Measurements from ENCODE around the gene DZIP1L. TPM values are rescaled to one million over a fixed set of nuclear protein-coding genes. Genes with fewer than 3 reads are reported as not detected.

DZIP1L gene
- total RNA-seq, 1 donor from 2014 or later, result 19.0 TPM

GRCh38 chr3:138132239-138132638 lies 16.8 kb upstream of the DZIP1L start, which contains the start of gene A4GNT:
Gene A4GNT (minus strand): TSS chr3:138132390. CDS start chr3:138131256, 1,134 bp downstream.
- Histone ChIP-seq H2AFZ (ENCODE audit: low read depth, low read length) (no peak within 1 kb of the TSS), H4K20me1 (ENCODE audit: insufficient read depth, low read length) (no peaks in the 10 kb centered on the region), H3K4me3 (ENCODE audit: insufficient read depth, low read depth, low read length) (no peak within 1 kb of the TSS), H3K79me2 (ENCODE audit: insufficient read depth, low read length) (no peaks in the 10 kb centered on the region), H3K9ac (ENCODE audit: low read length) (no peak within 1 kb of the TSS), H3K27me3 (ENCODE audit: insufficient read depth, low read length) (peaks cover 3% of the 10 kb centered on the region), H3K36me3 (ENCODE audit: insufficient read depth, low read length) (no peaks in the 10 kb centered on the region), H3K9me3 (ENCODE audit: insufficient read depth, low read depth, low read length) (no peaks in the 10 kb centered on the region), H3K4me2 (ENCODE audit: low read length) (no peak within 1 kb of the TSS), H3K4me1 (ENCODE audit: insufficient read depth, low read length) (no peaks in the 10 kb centered on the region), H3K27ac (ENCODE audit: low read depth, low read length) (no peak within 1 kb of the TSS)
- no peak within 1 kb of the TSS for H3K27ac Mint-ChIP-seq (ENCODE audit: unreplicated experiment)
- no peak for TF ChIP-seq EZH2 (IDR thresholded peaks at IDR 0.05; ENCODE audit: insufficient read depth, low read length)
- no peak for DNase-seq (ENCODE audit: low read depth)
- no peaks in the 10 kb centered on the region for H3K4me1 Mint-ChIP-seq (ENCODE audit: low read depth, unreplicated experiment)
- H3K9me3 Mint-ChIP-seq (ENCODE audit: unreplicated experiment), result peaks cover 3% of the 10 kb centered on the region
- H3K36me3 Mint-ChIP-seq (ENCODE audit: low read depth, unreplicated experiment), result no peaks in the 10 kb centered on the region
- no peak for FAIRE-seq
- no peak within 1 kb of the TSS for H3K4me3 Mint-ChIP-seq (ENCODE audit: unreplicated experiment)
- H3K27me3 Mint-ChIP-seq (ENCODE audit: low read depth, unreplicated experiment), result peaks cover 3% of the 10 kb centered on the region

GRCh38 chr3:138127636-138128365 lies 12.4 kb upstream of the DZIP1L start:
- Histone ChIP-seq H3K79me2 (ENCODE audit: insufficient read depth, low read length) (no peaks in the 10 kb centered on the region), H3K4me1 (ENCODE audit: insufficient read depth, low read length) (peaks cover 12% of the 10 kb centered on the region), H3K9me3 (ENCODE audit: insufficient read depth, low read depth, low read length) (peaks cover 8% of the 10 kb centered on the region), H4K20me1 (ENCODE audit: insufficient read depth, low read length) (no peaks in the 10 kb centered on the region), H3K27ac (ENCODE audit: low read depth, low read length) (no peak overlapping the region), H3K36me3 (ENCODE audit: insufficient read depth, low read length) (no peaks in the 10 kb centered on the region), H3K4me3 (ENCODE audit: insufficient read depth, low read depth, low read length) (no peak overlapping the region), H3K27me3 (ENCODE audit: insufficient read depth, low read length) (peaks cover 3% of the 10 kb centered on the region), H3K9ac (ENCODE audit: low read length) (no peak overlapping the region), H2AFZ (ENCODE audit: low read depth, low read length) (no peak overlapping the region), H3K4me2 (ENCODE audit: low read length) (no peak overlapping the region)
- no peak for DNase-seq (ENCODE audit: low read depth)
- peaks cover 4% of the 10 kb centered on the region for H3K9me3 Mint-ChIP-seq (ENCODE audit: unreplicated experiment)
- TF ChIP-seq EZH2 (IDR thresholded peaks at IDR 0.05; ENCODE audit: insufficient read depth, low read length) (no peak), CTCF (IDR thresholded peaks at IDR 0.05; ENCODE audit: insufficient read depth, low read depth, low read length) (no peak)
- H3K4me1 Mint-ChIP-seq (ENCODE audit: low read depth, unreplicated experiment), result peaks cover 14% of the 10 kb centered on the region
- peaks cover 2% of the 10 kb centered on the region for H3K36me3 Mint-ChIP-seq (ENCODE audit: low read depth, unreplicated experiment)
- no peak overlapping the region for H3K27ac Mint-ChIP-seq (ENCODE audit: unreplicated experiment)
- no peak overlapping the region for H3K4me3 Mint-ChIP-seq (ENCODE audit: unreplicated experiment)
- H3K27me3 Mint-ChIP-seq (ENCODE audit: low read depth, unreplicated experiment), result peaks cover 3% of the 10 kb centered on the region
- FAIRE-seq, result no peak

- H3K36me3 ChIP-seq (ENCODE audit: insufficient read depth, low read length), result no peaks in the 10 kb centered on the region
- H3K9ac ChIP-seq (ENCODE audit: low read length), result peak overlapping the region; percentile 9
- peak overlapping the region; percentile 51 for H2AFZ ChIP-seq (ENCODE audit: low read depth, low read length)
- Mint-ChIP-seq H3K36me3 (ENCODE audit: low read depth, unreplicated experiment) (peaks cover 2% of the 10 kb centered on the region), H3K9me3 (ENCODE audit: unreplicated experiment) (peaks cover 4% of the 10 kb centered on the region), H3K4me3 (ENCODE audit: unreplicated experiment) (peak overlapping the region; percentile 2), H3K4me1 (ENCODE audit: low read depth, unreplicated experiment) (peaks cover 14% of the 10 kb centered on the region), H3K27me3 (ENCODE audit: low read depth, unreplicated experiment) (peaks cover 3% of the 10 kb centered on the region), H3K27ac (ENCODE audit: unreplicated experiment) (peak overlapping the region; percentile 27)
- peak overlapping the region; percentile 1 for H3K27ac ChIP-seq (ENCODE audit: low read depth, low read length)
- peaks cover 3% of the 10 kb centered on the region for H3K27me3 ChIP-seq (ENCODE audit: insufficient read depth, low read length)
- H3K4me1 ChIP-seq (ENCODE audit: insufficient read depth, low read length), result peaks cover 12% of the 10 kb centered on the region
- H3K4me2 ChIP-seq (ENCODE audit: low read length), result peak overlapping the region; percentile 53
- DNase-seq (ENCODE audit: low read depth) (peak; percentile 59), FAIRE-seq (peak; percentile 5)
- no peaks in the 10 kb centered on the region for H3K79me2 ChIP-seq (ENCODE audit: insufficient read depth, low read length)
- TF ChIP-seq CTCF (IDR thresholded peaks at IDR 0.05; ENCODE audit: insufficient read depth, low read depth, low read length) (no peak), EZH2 (IDR thresholded peaks at IDR 0.05; ENCODE audit: insufficient read depth, low read length) (no peak)
- H3K9me3 ChIP-seq (ENCODE audit: insufficient read depth, low read depth, low read length), result peaks cover 8% of the 10 kb centered on the region
- no peaks in the 10 kb centered on the region for H4K20me1 ChIP-seq (ENCODE audit: insufficient read depth, low read length)
- no peak overlapping the region for H3K4me3 ChIP-seq (ENCODE audit: insufficient read depth, low read depth, low read length)
Observed at GRCh38 chr3:138125548-138126221, 10.3 kb upstream of the DZIP1L start.
